HL-60 (cell line): Measurements from ENCODE around the gene CAD.

Source experiments
- DNase-seq, 2 experiments: peaks; one replicate each; pipeline ENCODE4 v3.0.0-alpha.2; 2010 to 2020; ENCODE audit warnings: low read depth in 1 of 2, low spot score in 1 of 2
- H3K27ac ChIP-seq: fragments of 250-450 bp; sonication (Bioruptor Pico); replicated peaks from 2 replicates; pipeline ENCODE4 v1.5.1; 2020; ENCODE audit warnings: mild to moderate bottlenecking, moderate library complexity
- H3K27me3 ChIP-seq: fragments of 250-450 bp; sonication (Bioruptor Pico); 2 replicates; pipeline ENCODE4 v1.5.1; 2021; ENCODE audit warnings: mild to moderate bottlenecking, moderate library complexity; ENCODE audit not compliant: insufficient read depth, poor library complexity, severe bottlenecking
- H3K4me3 ChIP-seq: replicated peaks from 2 replicates; pipeline ENCODE4 v1.5.1; 2011; ENCODE audit warnings: mild to moderate bottlenecking, control low read depth, low read length; ENCODE audit not compliant: insufficient read depth
- GABPA ChIP-seq: IDR thresholded peaks from 2 replicates; pipeline ENCODE4 v1.6.1; 2012; ENCODE audit warnings: low read depth
- POLR2AphosphoS5 ChIP-seq: IDR thresholded peaks from 2 replicates; pipeline ENCODE4 v1.6.1; 2012; ENCODE audit warnings: low read depth
- SPI1 ChIP-seq: IDR thresholded peaks from 2 replicates; pipeline ENCODE4 v1.6.1; 2012; ENCODE audit warnings: low read depth, mild to moderate bottlenecking, borderline replicate concordance
- TF ChIP-seq, protein P1 (sequence below): IDR thresholded peaks from 2 replicates; pipeline ENCODE4 v1.6.1; 2012; ENCODE audit warnings: low read depth; ENCODE audit not compliant: insufficient replicate concordance
- TF ChIP-seq, protein P2 (sequence below): IDR thresholded peaks from one replicate; pipeline ENCODE4 v1.5.1; 2011; ENCODE audit warnings: low read length, control low read depth, inconsistent platforms; ENCODE audit not compliant: insufficient read depth

The CAD gene

DNA sequence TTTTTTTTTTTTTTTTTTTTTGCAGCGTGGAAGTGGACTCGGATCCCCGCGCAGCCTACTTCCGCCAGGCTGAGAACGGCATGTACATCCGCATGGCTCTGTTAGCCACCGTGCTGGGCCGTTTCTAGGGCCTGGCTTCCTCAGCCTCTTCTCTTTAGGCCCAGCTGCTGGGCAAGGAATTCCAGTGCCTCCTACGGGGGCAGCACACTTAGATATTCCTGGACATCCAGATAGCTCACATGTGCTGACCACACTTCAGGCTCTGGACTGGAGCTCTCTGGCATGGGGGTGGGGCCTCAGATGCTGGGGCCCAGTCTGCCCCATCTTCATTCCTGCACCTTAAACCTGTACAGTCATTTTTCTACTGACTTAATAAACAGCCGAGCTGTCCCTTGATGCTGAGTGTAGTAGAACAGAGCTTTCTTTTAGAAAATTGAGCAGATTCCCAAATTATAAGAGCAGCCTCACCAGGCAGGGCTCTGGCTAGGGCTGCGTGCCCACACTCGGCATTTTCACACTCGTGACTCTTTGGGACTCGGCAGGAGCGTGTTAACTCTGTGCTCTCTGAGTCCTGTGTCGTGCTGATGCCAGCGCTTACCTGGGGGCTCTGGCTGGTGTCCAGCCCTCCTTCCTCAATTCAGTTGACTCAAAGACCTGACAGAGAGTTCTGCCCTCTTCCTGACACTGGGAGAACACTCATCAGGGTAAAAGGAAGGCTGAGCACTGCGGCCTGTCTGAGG, 26.4 kb downstream of the CAD start:
- no peak overlapping the region for H3K27ac ChIP-seq
- H3K27me3 ChIP-seq, result no peaks in the 10 kb centered on the region
- H3K4me3 ChIP-seq, result no peak overlapping the region
- no peak for DNase-seq
- TF ChIP-seq, protein P1, sequence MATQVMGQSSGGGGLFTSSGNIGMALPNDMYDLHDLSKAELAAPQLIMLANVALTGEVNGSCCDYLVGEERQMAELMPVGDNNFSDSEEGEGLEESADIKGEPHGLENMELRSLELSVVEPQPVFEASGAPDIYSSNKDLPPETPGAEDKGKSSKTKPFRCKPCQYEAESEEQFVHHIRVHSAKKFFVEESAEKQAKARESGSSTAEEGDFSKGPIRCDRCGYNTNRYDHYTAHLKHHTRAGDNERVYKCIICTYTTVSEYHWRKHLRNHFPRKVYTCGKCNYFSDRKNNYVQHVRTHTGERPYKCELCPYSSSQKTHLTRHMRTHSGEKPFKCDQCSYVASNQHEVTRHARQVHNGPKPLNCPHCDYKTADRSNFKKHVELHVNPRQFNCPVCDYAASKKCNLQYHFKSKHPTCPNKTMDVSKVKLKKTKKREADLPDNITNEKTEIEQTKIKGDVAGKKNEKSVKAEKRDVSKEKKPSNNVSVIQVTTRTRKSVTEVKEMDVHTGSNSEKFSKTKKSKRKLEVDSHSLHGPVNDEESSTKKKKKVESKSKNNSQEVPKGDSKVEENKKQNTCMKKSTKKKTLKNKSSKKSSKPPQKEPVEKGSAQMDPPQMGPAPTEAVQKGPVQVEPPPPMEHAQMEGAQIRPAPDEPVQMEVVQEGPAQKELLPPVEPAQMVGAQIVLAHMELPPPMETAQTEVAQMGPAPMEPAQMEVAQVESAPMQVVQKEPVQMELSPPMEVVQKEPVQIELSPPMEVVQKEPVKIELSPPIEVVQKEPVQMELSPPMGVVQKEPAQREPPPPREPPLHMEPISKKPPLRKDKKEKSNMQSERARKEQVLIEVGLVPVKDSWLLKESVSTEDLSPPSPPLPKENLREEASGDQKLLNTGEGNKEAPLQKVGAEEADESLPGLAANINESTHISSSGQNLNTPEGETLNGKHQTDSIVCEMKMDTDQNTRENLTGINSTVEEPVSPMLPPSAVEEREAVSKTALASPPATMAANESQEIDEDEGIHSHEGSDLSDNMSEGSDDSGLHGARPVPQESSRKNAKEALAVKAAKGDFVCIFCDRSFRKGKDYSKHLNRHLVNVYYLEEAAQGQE, result no peak
- TF ChIP-seq SPI1 (no peak), GABPA (no peak), POLR2AphosphoS5 (no peak)
- TF ChIP-seq, protein P2, sequence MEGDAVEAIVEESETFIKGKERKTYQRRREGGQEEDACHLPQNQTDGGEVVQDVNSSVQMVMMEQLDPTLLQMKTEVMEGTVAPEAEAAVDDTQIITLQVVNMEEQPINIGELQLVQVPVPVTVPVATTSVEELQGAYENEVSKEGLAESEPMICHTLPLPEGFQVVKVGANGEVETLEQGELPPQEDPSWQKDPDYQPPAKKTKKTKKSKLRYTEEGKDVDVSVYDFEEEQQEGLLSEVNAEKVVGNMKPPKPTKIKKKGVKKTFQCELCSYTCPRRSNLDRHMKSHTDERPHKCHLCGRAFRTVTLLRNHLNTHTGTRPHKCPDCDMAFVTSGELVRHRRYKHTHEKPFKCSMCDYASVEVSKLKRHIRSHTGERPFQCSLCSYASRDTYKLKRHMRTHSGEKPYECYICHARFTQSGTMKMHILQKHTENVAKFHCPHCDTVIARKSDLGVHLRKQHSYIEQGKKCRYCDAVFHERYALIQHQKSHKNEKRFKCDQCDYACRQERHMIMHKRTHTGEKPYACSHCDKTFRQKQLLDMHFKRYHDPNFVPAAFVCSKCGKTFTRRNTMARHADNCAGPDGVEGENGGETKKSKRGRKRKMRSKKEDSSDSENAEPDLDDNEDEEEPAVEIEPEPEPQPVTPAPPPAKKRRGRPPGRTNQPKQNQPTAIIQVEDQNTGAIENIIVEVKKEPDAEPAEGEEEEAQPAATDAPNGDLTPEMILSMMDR, result no peak

DNA sequence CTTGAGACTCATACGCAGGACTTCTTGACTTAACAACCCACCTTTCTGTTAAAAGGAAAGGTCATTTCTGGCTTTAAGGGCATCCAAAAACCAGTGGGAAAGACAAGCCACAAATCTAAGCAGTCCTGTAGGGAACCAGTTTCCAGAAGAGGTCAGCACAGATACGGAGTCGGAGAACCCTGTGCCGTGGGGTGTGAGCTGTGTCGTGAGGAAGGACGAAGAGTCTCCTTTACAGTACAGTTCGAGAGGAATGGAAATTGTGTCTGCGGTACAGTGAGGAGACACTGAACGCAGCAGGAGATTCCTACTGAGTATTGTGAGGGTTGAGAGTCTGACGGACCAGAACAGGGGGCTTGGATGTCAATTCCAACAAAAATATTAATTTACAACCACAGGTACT, 27.9 kb downstream of the CAD start:
- H3K27me3 ChIP-seq, result no peaks in the 10 kb centered on the region
- TF ChIP-seq, protein P1, result no peak
- TF ChIP-seq POLR2AphosphoS5 (peak; percentile 60), SPI1 (no peak)
- TF ChIP-seq, protein P2, result no peak

DNA sequence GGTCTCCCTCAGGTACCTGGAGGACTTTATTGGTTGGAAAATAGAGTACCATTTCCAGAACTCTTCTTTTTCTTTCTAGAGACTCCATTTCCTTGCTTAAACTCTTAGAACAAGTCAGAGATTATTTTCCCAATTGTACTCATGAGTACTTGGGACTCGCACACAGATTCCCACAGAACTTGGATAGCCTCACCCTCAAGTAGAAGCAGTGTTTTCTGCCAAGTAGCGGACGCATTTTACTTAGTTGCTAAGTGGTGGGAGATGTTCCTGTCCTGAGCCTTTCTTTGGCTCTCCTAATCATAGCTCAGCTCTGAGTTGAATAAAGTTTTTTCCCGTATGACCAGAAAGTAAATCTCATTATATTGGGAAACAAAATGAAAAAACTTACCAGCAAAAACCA, 28.5 kb downstream of the CAD start:
- no peak overlapping the region for H3K4me3 ChIP-seq
- no peak for DNase-seq
- H3K27ac ChIP-seq, result no peak overlapping the region
- TF ChIP-seq POLR2AphosphoS5 (no peak), GABPA (no peak), SPI1 (no peak)
- TF ChIP-seq, protein P1, result no peak
- no peaks in the 10 kb centered on the region for H3K27me3 ChIP-seq

More for the DNA sequence above, 27.9 kb downstream of the CAD start:
- no peak for DNase-seq
- Histone ChIP-seq H3K27ac (no peak overlapping the region), H3K4me3 (no peak overlapping the region)
